Smooth muscle cell (in vitro differentiated cells): ENCODE measurements around the gene TLK2. TPM values are rescaled to one million over a fixed set of nuclear protein-coding genes. Genes with fewer than 3 reads are reported as not detected.

Experiments used
- DNase-seq: peaks from one replicate; lab custom pipeline; 2025; ENCODE audit not compliant: unreplicated experiment; lab: John Stamatoyannopoulos, UW
- H2AFZ ChIP-seq: fragments of 200-600 bp; sonication (generic); 2 replicates; pipeline ENCODE4 v1.6.0; 2016; ENCODE audit warnings: antibody characterized with exemption, low read depth, mild to moderate bottlenecking
- H3F3A ChIP-seq: fragments of 200-600 bp; sonication (generic); 2 replicates; pipeline ENCODE4 v1.6.0; 2017; ENCODE audit warnings: antibody characterized with exemption, low read depth
- H3K27ac ChIP-seq: fragments of 200-600 bp; sonication (generic); 2 replicates; pipeline ENCODE4 v1.5.1; 2016; ENCODE audit warnings: low read depth, mild to moderate bottlenecking
- H3K27me3 ChIP-seq: fragments of 200-600 bp; sonication (generic); 2 replicates; pipeline ENCODE4 v1.6.1; 2016; ENCODE audit warnings: low read depth, mild to moderate bottlenecking
- H3K36me3 ChIP-seq: fragments of 200-600 bp; sonication (generic); 2 replicates; pipeline ENCODE4 v1.5.1; 2016; ENCODE audit warnings: low read depth
- H3K4me1 ChIP-seq: fragments of 200-600 bp; sonication (generic); 2 replicates; pipeline ENCODE4 v1.5.1; 2016; ENCODE audit warnings: low read depth
- H3K4me2 ChIP-seq: fragments of 200-600 bp; sonication (generic); 2 replicates; pipeline ENCODE4 v1.6.0; 2016; ENCODE audit warnings: mild to moderate bottlenecking
- H3K4me3 ChIP-seq: fragments of 200-600 bp; sonication (generic); 2 replicates; pipeline ENCODE4 v1.5.1; 2016; ENCODE audit warnings: mild to moderate bottlenecking
- H3K79me2 ChIP-seq: fragments of 200-600 bp; sonication (generic); 2 replicates; pipeline ENCODE4 v1.6.0; 2016; ENCODE audit warnings: low read depth, mild to moderate bottlenecking
- H3K9ac ChIP-seq: fragments of 200-600 bp; sonication (generic); 2 replicates; pipeline ENCODE4 v1.6.0; 2016; ENCODE audit warnings: low read depth
- H3K9me3 ChIP-seq: fragments of 200-600 bp; sonication (generic); replicated peaks from 2 replicates; pipeline ENCODE4 v1.5.1; 2016; ENCODE audit warnings: low read depth
- H4K20me1 ChIP-seq: fragments of 200-600 bp; sonication (generic); 2 replicates; pipeline ENCODE4 v1.6.0; 2016; ENCODE audit warnings: low read depth
- CTCF ChIP-seq: fragments of 200-600 bp; sonication (generic); IDR thresholded peaks from 2 replicates; pipeline ENCODE4 v1.5.1; 2017; ENCODE audit warnings: borderline replicate concordance, mild to moderate bottlenecking, antibody characterized with exemption; ENCODE audit not compliant: insufficient read depth, poor library complexity, severe bottlenecking
- WGBS: methylation state at CpG from one replicate; pipeline ENCODE4 v1.1.7; 2016; ENCODE audit warnings: low lambda C conversion rate; 5-methylcytosine and 5-hydroxymethylcytosine counted together
- polyA plus RNA-seq: library from polyadenylated mRNA; unstranded; fragments of >200 nt; fragmentation: Nextera tagmentation; extraction: Ambion mirVana; gene quantifications from 2 replicates; pipeline ENCODE4 v1.2.1, GENCODE V29; 2016
- total RNA-seq: library from RNA; depleted of rRNA; stranded (reverse); fragments of >200 nt; gene quantifications from 2 replicates; pipeline ENCODE4 v1.2.3, GENCODE V29; 2014

Gene TLK2
- total and polyA plus RNA-seq, 2 experiments from 2014 or later: 15.9 to 29.2 TPM

GRCh38 chr17:62617894-62618472, 139.4 kb downstream of the TLK2 start:
- Histone ChIP-seq H3K9me3 (no peaks in the 10 kb centered on the region), H3K9ac (no peak overlapping the region), H3K27ac (peak overlapping the region; percentile 47), H3F3A (peaks cover 4% of the 10 kb centered on the region), H3K4me3 (no peak overlapping the region), H3K79me2 (no peaks in the 10 kb centered on the region), H3K27me3 (no peaks in the 10 kb centered on the region), H3K4me1 (peaks cover 21% of the 10 kb centered on the region), H3K4me2 (peak overlapping the region; percentile 23), H4K20me1 (no peaks in the 10 kb centered on the region), H2AFZ (no peak overlapping the region), H3K36me3 (no peaks in the 10 kb centered on the region)
- WGBS: 57% methylated on average over 6 of the region's 6 CpGs
- TF ChIP-seq CTCF: no peak
- DNase-seq: no peak

- H3K4me2 ChIP-seq: no peak overlapping the region
- no peak overlapping the region for H2AFZ ChIP-seq
- H4K20me1 ChIP-seq: no peaks in the 10 kb centered on the region
- no peak for DNase-seq
- H3F3A ChIP-seq: no peaks in the 10 kb centered on the region
- H3K36me3 ChIP-seq: no peaks in the 10 kb centered on the region
- H3K27ac ChIP-seq: no peak overlapping the region
- no peaks in the 10 kb centered on the region for H3K9me3 ChIP-seq
- no peak overlapping the region for H3K9ac ChIP-seq
- TF ChIP-seq CTCF: no peak
- 91% methylated on average over 17 of the region's 17 CpGs for WGBS
- no peaks in the 10 kb centered on the region for H3K27me3 ChIP-seq
- H3K4me3 ChIP-seq: no peak overlapping the region
- H3K4me1 ChIP-seq: peaks cover 17% of the 10 kb centered on the region
- H3K79me2 ChIP-seq: no peaks in the 10 kb centered on the region
These were observed 140.2 kb downstream of the TLK2 start for GRCh38 chr17:62618647-62619416.

GRCh38 chr17:62619417-62620155, 141.0 kb downstream of the TLK2 start:
- H3F3A ChIP-seq: no peaks in the 10 kb centered on the region
- 92% methylated on average over 10 of the region's 10 CpGs for WGBS
- H3K9ac ChIP-seq: no peak overlapping the region
- H4K20me1 ChIP-seq: no peaks in the 10 kb centered on the region
- DNase-seq: no peak
- no peak overlapping the region for H2AFZ ChIP-seq
- H3K9me3 ChIP-seq: no peaks in the 10 kb centered on the region
- peaks cover 16% of the 10 kb centered on the region for H3K4me1 ChIP-seq
- no peaks in the 10 kb centered on the region for H3K79me2 ChIP-seq
- no peak for TF ChIP-seq CTCF
- no peaks in the 10 kb centered on the region for H3K36me3 ChIP-seq
- no peak overlapping the region for H3K4me3 ChIP-seq
- no peaks in the 10 kb centered on the region for H3K27me3 ChIP-seq
- no peak overlapping the region for H3K27ac ChIP-seq
- H3K4me2 ChIP-seq: no peak overlapping the region
